ENCODE data around the gene DGKE. TPM values are rescaled to one million over a fixed set of nuclear protein-coding genes. Genes with fewer than 3 reads are reported as not detected.

Gene DGKE
- total and polyA plus RNA-seq, 2 donors (not counting 3 experiments of a cell fraction or from before 2014, with no cell fraction given) = 4.9 to 22.9 TPM

GRCh38 chr17:56885312-56885657 is 51.3 kb downstream of the DGKE start:
- Histone ChIP-seq H3K4me1 (ENCODE audit: control insufficient read depth, extremely low read depth, insufficient read depth, low read length) (no peaks in the 10 kb centered on the region), H3K4me2 (ENCODE audit: insufficient read depth, low read length) (no peak overlapping the region), H3K9ac (replicated peaks; ENCODE audit: extremely low read depth, insufficient read depth, low read length) (no peak overlapping the region), H3K27me3 (ENCODE audit: control insufficient read depth in 2 of 2, insufficient read depth in 2 of 2, low read length in 2 of 2) (no peaks in the 10 kb centered on the region), H3K36me3 (ENCODE audit: control insufficient read depth in 2 of 2, extremely low read depth in 1 of 2, insufficient read depth in 2 of 2, low read length in 2 of 2) (peaks cover 0 to 11% of the 10 kb centered on the region in 2 experiments), H3K9me1 (replicated peaks; ENCODE audit: control insufficient read depth, extremely low read depth, insufficient read depth, low read length) (no peaks in the 10 kb centered on the region), H3K4me3 (replicated peaks in 1 of 3; ENCODE audit: insufficient read depth in 1 of 3, low read depth in 1 of 3, low read length in 3 of 3) (no peak overlapping the region), H3K9me3 (replicated peaks; ENCODE audit: control insufficient read depth, insufficient read depth, low read length) (peaks cover 2% of the 10 kb centered on the region), H3K27ac (ENCODE audit: insufficient read depth, low read depth, low read length) (no peak overlapping the region), H2AFZ (ENCODE audit: low read depth, low read length) (no peak overlapping the region), H3K79me2 (ENCODE audit: control insufficient read depth, insufficient read depth, low read length) (no peaks in the 10 kb centered on the region), H4K20me1 (replicated peaks; ENCODE audit: control insufficient read depth, extremely low read depth, insufficient read depth, low read length) (no peaks in the 10 kb centered on the region)
- no TSS peak for BruUV-seq (replicated peaks)
- TF ChIP-seq MYC (IDR thresholded peaks at IDR 0.05; ENCODE audit: low read depth, low read length) = no peak
- no peak for TF ChIP-seq POLR2A (IDR thresholded peaks at IDR 0.05; ENCODE audit: low read depth, low read length)
- TF ChIP-seq FOS (IDR thresholded peaks at IDR 0.05; ENCODE audit: borderline replicate concordance, insufficient read depth, low read length) = no peak
- TF ChIP-seq MAX (IDR thresholded peaks at IDR 0.05; ENCODE audit: insufficient read depth, insufficient read length) = no peak
- TF ChIP-seq GATA2 (IDR thresholded peaks at IDR 0.05; ENCODE audit: insufficient read depth, insufficient read length, low read depth, low read length) = no peak
- no peak for TF ChIP-seq JUN (IDR thresholded peaks at IDR 0.05; ENCODE audit: borderline replicate concordance, insufficient read depth, insufficient read length, low read depth)
- no peak for TF ChIP-seq EZH2 (IDR thresholded peaks at IDR 0.05; ENCODE audit: borderline replicate concordance, low read depth, low read length, severe bottlenecking)
- TF ChIP-seq, protein P1, sequence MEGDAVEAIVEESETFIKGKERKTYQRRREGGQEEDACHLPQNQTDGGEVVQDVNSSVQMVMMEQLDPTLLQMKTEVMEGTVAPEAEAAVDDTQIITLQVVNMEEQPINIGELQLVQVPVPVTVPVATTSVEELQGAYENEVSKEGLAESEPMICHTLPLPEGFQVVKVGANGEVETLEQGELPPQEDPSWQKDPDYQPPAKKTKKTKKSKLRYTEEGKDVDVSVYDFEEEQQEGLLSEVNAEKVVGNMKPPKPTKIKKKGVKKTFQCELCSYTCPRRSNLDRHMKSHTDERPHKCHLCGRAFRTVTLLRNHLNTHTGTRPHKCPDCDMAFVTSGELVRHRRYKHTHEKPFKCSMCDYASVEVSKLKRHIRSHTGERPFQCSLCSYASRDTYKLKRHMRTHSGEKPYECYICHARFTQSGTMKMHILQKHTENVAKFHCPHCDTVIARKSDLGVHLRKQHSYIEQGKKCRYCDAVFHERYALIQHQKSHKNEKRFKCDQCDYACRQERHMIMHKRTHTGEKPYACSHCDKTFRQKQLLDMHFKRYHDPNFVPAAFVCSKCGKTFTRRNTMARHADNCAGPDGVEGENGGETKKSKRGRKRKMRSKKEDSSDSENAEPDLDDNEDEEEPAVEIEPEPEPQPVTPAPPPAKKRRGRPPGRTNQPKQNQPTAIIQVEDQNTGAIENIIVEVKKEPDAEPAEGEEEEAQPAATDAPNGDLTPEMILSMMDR (IDR thresholded peaks at IDR 0.05; ENCODE audit: extremely low read depth in 1 of 2, insufficient read depth in 1 of 2, low read depth in 1 of 2, low read length in 2 of 2) = no peak
- intact Hi-C loops (cut with micrococcal nuclease) = no loop called here
- FAIRE-seq (no peak), DNase-seq (ENCODE audit: low read depth, low spot score) (no peak)
- CTCF ChIA-PET = interaction anchor here (3.0 kb wide), 1 partner anchor 66 kb away, joined by 11 read pairs; no protein-coding TSS in a partner anchor
- POLR2A ChIA-PET = no interaction called here
- dilution Hi-C loops (cut with MboI; ENCODE audit: extremely low pct_ligation_motif_present, low sequenced_read_pairs) = no loop called here

Data from endothelial cell of umbilical vein (primary cell).